Measurements from ENCODE around the gene GBGT1.

GRCh38 chr9:133106511-133107244 lies 57.0 kb downstream of the GBGT1 start:
- no peak for TF ChIP-seq CTCF (IDR thresholded peaks at IDR 0.05; ENCODE audit: insufficient read depth, low read length, poor library complexity, severe bottlenecking)
- no peak for TF ChIP-seq EZH2phosphoT487 (conservative IDR thresholded peaks at IDR 0.05; ENCODE audit: low read length)

Data from SU-DHL-6 (cell line).